NCI-H2029 treated with DMSO at 0.1 percent for 48 hours (cell line): ENCODE results near the gene ELOVL4.
A peak's percentile ranks its signal among the peaks of the same experiment; 100 is the strongest.

Experiments
- DNase-seq: peaks from one replicate; lab custom pipeline; 2025; lab: John Stamatoyannopoulos, UW

ELOVL4 gene

GRCh38 chr6:79911992-79912391 lies 35.4 kb downstream of the ELOVL4 start:
- DNase-seq = no peak

DNA sequence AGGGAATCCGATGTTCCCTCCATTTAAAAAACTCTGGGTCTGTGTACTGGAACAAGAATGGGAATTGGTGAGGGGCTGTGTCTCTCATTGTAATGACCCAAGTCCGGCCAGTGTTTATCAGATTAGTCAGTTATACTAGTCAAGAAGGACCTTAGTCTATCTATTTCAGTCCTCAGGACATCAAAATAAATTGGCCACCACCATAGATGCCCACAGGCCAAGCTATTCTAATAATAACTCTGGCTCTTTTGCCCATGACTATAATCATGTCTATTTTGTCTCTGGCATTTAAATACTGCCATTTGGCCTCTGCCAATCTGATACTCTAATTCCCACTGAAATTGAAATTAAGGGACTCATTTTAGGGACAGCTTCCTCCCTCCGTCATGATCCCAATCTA lies 37.8 kb downstream of the ELOVL4 start:
- DNase-seq = no peak

- no peak for DNase-seq
Measured at GRCh38 chr6:79902046-79902445, 45.3 kb downstream of the ELOVL4 start.

DNA sequence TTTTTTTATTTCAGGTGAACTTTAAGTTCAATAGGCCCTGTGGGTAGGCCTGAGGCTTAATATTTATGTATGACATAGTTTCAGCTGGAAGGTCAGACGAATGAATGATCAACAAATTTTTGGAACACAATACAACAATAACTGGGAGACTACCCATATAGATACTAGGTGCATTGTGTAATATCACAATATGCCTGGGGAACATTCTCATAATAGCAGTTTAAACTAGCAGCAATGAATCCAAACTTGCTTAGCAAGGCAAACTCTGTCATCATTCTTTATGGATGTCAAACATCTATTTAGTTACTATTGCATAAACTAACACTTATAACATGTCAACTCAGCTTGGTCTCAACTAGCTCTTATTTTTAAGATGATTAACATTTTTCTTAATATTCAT lies 49.3 kb downstream of the ELOVL4 start:
- DNase-seq = no peak

- no peak for DNase-seq
Measured at GRCh38 chr6:79896075-79896449, 51.3 kb downstream of the ELOVL4 start.

DNA sequence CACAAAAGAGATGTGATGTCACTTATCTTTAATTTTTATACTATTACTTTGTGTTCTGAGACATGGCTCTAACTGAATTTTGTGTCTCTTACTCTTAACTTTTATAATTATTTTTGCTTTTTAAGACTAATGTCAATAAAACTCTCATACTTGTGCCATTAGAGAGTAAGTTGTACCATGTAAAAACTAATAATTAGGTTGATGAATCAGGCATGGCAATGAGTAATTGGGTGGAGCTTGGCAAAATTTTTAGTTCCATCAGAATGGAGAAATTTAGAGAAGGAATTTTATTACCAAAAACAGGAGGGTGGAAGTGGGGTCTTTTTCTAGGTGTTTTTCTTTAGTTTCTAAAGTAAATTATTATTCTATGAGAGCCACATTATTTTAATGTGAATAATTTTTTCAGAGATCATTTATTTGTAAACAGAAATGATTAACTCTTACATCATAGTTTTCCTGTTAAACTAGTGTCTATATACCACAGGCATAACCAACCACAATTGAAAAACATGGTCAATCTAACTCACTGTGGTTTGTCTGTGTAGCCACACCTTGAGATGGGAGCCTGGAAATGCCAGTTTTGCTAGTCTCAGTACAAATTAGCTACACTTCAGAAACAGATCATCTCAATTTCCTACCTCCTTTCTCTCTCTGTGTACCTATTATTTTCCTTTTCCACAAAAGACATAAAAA lies 51.8 kb downstream of the ELOVL4 start:
- DNase-seq = no peak

GRCh38 chr6:79894939-79895338 lies 52.4 kb downstream of the ELOVL4 start:
- no peak for DNase-seq

DNA sequence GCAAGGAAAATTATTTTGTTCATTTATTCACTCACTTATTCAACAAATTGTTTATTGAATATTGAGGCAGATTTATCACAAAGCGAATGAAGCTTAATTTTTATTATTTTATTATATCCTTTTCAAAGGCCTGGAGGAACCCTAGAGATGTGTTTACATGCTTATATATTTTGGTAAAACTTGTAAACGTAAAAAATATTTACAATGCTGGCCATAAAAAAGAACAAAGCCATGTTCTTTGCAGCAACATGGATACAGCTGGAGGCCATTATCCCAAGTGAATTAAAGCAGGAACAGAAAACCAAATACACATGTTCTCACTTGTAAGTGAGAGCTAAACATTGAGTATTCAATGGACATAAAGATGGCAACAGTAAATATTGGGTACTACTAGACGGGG lies 58.8 kb downstream of the ELOVL4 start:
- DNase-seq = no peak

GRCh38 chr6:79878142-79878748 lies 69.1 kb downstream of the ELOVL4 start:
- DNase-seq = peak; percentile 7

GRCh38 chr6:79874531-79875134 lies 72.7 kb downstream of the ELOVL4 start:
- DNase-seq = no peak

DNA sequence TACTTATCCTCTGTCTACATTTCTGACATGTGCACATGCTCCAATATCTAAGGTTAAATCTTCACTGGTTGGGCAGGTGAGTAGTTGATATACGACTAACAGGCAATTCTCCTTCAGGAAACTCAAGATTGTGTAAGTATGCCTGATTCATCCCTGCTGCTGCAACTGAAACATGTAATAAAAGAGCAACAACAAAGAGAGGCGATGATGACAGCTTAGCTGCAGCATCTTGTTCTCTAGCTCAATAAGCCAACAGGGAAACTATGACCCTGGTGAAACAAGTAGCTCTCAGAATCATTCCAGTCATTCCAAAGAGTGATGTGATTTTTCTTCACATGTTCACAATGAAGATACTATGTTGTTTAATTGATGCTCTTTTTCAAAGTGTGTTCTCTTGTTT lies 74.4 kb downstream of the ELOVL4 start:
- DNase-seq = no peak

- no peak for DNase-seq
Measured at GRCh38 chr6:79872303-79872702, 75.0 kb downstream of the ELOVL4 start.

DNA sequence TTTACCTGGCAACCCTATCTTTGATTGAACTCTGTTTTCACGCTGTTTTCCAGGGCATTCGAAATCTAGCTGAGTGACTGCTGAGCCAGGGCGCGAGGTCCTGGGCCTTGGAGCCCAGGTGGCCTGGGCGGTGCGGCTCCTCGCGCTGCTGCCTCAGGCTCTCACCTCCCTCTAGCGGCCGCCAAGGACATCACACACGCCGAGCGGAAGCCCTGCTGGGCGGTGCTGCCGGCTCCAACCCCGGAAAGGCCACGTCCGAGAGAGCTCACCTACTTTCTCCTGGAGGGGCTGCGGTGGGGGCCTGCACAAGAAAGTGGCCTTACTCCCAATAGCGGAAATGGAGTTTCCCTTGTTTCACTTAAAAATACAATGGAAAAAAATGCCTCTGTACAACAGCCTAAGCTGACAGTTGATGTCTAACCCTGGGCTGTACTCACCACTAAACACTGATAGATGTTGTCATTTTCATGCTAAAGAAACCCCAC lies 77.7 kb downstream of the ELOVL4 start:
- peak; percentile 66 for DNase-seq

- no peak for DNase-seq
Measured at GRCh38 chr6:79869184-79869583, 78.2 kb downstream of the ELOVL4 start.

- peak; percentile 70 for DNase-seq
Measured at GRCh38 chr6:79868098-79868722, 79.1 kb downstream of the ELOVL4 start.
